GM12878 (cell line): ENCODE measurements around the gene GLS. TPM values are rescaled to one million over a fixed set of nuclear protein-coding genes. Genes with fewer than 3 reads are reported as not detected.

Experiments used
- ATAC-seq: fragments of 200-7000 bp; cut with Tn5 transposase; 3 replicates; pipeline ENCODE4 v1.9.1; 2020; ENCODE audit warnings: mild to moderate bottlenecking, moderate library complexity
- BruUV-seq: library from RNA; stranded (reverse); fragments of 400-500 nt; replicated peaks from 2 replicates; lab custom pipeline; 2021; lab: Mats Ljungman, UMichigan
- CTCF ChIA-PET: fragments of 300-600 bp; sonication (Branson Sonifier 250); formaldehyde crosslinking; extraction: SDS; loops from one replicate; lab custom pipeline; 2021; ENCODE audit warnings: inconsistent platforms; lab: Yijun Ruan, JAX
- POLR2A ChIA-PET: fragments of 350-600 bp; formaldehyde crosslinking; extraction: SDS; loops from one replicate; lab custom pipeline; 2021; ENCODE audit warnings: inconsistent platforms; lab: Charles Lee
- RAD21 ChIA-PET: fragments of 300-600 bp; sonication (Branson Sonifier 250); formaldehyde crosslinking; loops from one replicate; lab custom pipeline; 2023; ENCODE audit warnings: antibody characterized with exemption; ENCODE audit not compliant: unreplicated experiment; lab: Charles Lee
- SMC1A ChIA-PET: fragments of 300-600 bp; sonication (Branson Sonifier 250); formaldehyde crosslinking; loops from one replicate; lab custom pipeline; 2023; ENCODE audit not compliant: unreplicated experiment, uncharacterized antibody; lab: Charles Lee
- DNase-seq: peaks from one replicate; pipeline ENCODE4 v3.0.0-alpha.2; 2011; ENCODE audit warnings: low read depth, low spot score
- FAIRE-seq: peaks from 3 replicates; lab custom pipeline; 2011; peaks lifted over from hg19 to GRCh38; lab: Jason Lieb, UNC
- H2AFZ ChIP-seq: 2 replicates; pipeline ENCODE4 v1.6.0; 2011; ENCODE audit warnings: low read depth, low read length, control low read depth; ENCODE audit not compliant: control insufficient read depth
- H3K27ac ChIP-seq: 2 replicates; pipeline ENCODE4 v1.5.1; 2011; ENCODE audit warnings: control low read depth; ENCODE audit not compliant: control insufficient read depth, insufficient read depth
- H3K27me3 ChIP-seq, 2 experiments: replicated peaks in 1 of 2; 2 replicates each; pipeline versions ENCODE4 v1.6.0 to v1.6.1; 2011; ENCODE audit warnings: low read length in 1 of 2; ENCODE audit not compliant: control insufficient read depth in 2 of 2, insufficient read depth in 2 of 2
- H3K36me3 ChIP-seq, 2 experiments: 2 replicates each; pipeline ENCODE4 v1.5.1; 2011; ENCODE audit warnings: low read length in 1 of 2; ENCODE audit not compliant: control insufficient read depth in 2 of 2, insufficient read depth in 2 of 2
- H3K4me1 ChIP-seq: 2 replicates; pipeline ENCODE4 v1.6.1; 2011; ENCODE audit warnings: mild to moderate bottlenecking, low read length, moderate library complexity, mixed read lengths; ENCODE audit not compliant: control insufficient read depth, insufficient read depth
- H3K4me2 ChIP-seq: 2 replicates; pipeline ENCODE4 v1.6.0; 2011; ENCODE audit warnings: control low read depth; ENCODE audit not compliant: control insufficient read depth, insufficient read depth
- H3K4me3 ChIP-seq: fragments of 200-600 bp; sonication (generic); 2 replicates; pipeline ENCODE4 v1.5.1; 2016
- H3K79me2 ChIP-seq: 2 replicates; pipeline ENCODE4 v1.6.0; 2011; ENCODE audit warnings: low read length; ENCODE audit not compliant: control insufficient read depth, insufficient read depth
- H3K9ac ChIP-seq: 2 replicates; pipeline ENCODE4 v1.8.0; 2011; ENCODE audit warnings: low read length, control low read depth, mixed read lengths; ENCODE audit not compliant: control insufficient read depth, insufficient read depth
- H3K9me3 ChIP-seq: replicated peaks from 3 replicates; pipeline ENCODE4 v1.5.1; 2011; ENCODE audit warnings: mild to moderate bottlenecking, low read length; ENCODE audit not compliant: control insufficient read depth, insufficient read depth
- H4K20me1 ChIP-seq: 2 replicates; pipeline ENCODE4 v1.6.0; 2011; ENCODE audit not compliant: control insufficient read depth, insufficient read depth
- ASH2L ChIP-seq: fragments of 300-600, 200-600 bp; sonication (generic); IDR thresholded peaks from 2 replicates; pipeline ENCODE4 v1.6.1; 2017; ENCODE audit warnings: low read depth, mild to moderate bottlenecking, borderline replicate concordance
- JUND ChIP-seq: IDR thresholded peaks from 2 replicates; pipeline ENCODE4 v1.6.1; 2012; ENCODE audit warnings: low read depth, mild to moderate bottlenecking, low read length, improper control_type of control experiment, moderate library complexity
- KAT2A ChIP-seq: conservative IDR thresholded peaks from 2 replicates; pipeline ENCODE4 v1.6.1; 2011; ENCODE audit warnings: low read depth, low read length; ENCODE audit not compliant: control insufficient read depth
- MXI1 ChIP-seq: fragments of 150-350 bp; IDR thresholded peaks from 2 replicates; pipeline ENCODE4 v1.6.1; 2011; ENCODE audit warnings: low read depth, mild to moderate bottlenecking, inconsistent platforms, low read length, improper control_type of control experiment
- NFYB ChIP-seq: IDR thresholded peaks from 2 replicates; pipeline ENCODE4 v1.6.1; 2011; ENCODE audit warnings: low read depth, mild to moderate bottlenecking, low read length, improper control_type of control experiment, moderate library complexity; ENCODE audit not compliant: insufficient read depth
- PKNOX1 ChIP-seq: fragments of 450-650 bp; IDR thresholded peaks from 2 replicates; pipeline ENCODE4 v1.6.1; 2016; ENCODE audit warnings: mild to moderate bottlenecking
- POLR2A ChIP-seq: IDR thresholded peaks from 2 replicates; pipeline ENCODE4 v1.6.1; 2011; ENCODE audit warnings: low read depth, mild to moderate bottlenecking, low read length
- POLR2AphosphoS5 ChIP-seq: IDR thresholded peaks from 2 replicates; pipeline ENCODE4 v1.6.1; 2011; ENCODE audit warnings: mild to moderate bottlenecking, low read length, inconsistent platforms
- POU2F2 ChIP-seq: IDR thresholded peaks from 3 replicates; pipeline ENCODE4 v1.6.1; 2011; ENCODE audit warnings: low read depth, mild to moderate bottlenecking, low read length, borderline replicate concordance
- RAD21 ChIP-seq: IDR thresholded peaks from 2 replicates; pipeline ENCODE4 v1.6.1; 2011; ENCODE audit warnings: mild to moderate bottlenecking, low read depth, low read length, moderate library complexity; ENCODE audit not compliant: insufficient read depth
- RUNX3 ChIP-seq: IDR thresholded peaks from 2 replicates; pipeline ENCODE4 v1.6.1; 2012; ENCODE audit warnings: low read length, inconsistent platforms
- SREBF1 ChIP-seq: IDR thresholded peaks from 2 replicates; pipeline ENCODE4 v1.6.1; 2012; ENCODE audit warnings: mild to moderate bottlenecking, low read length
- STAT3 ChIP-seq: IDR thresholded peaks from 2 replicates; pipeline ENCODE4 v1.6.1; 2011; ENCODE audit warnings: low read depth, low read length, improper control_type of control experiment
- ZBTB4 ChIP-seq: fragments of 450-650 bp; formaldehyde crosslinking; IDR thresholded peaks from 2 replicates; pipeline ENCODE4 v1.4.0; 2022; ENCODE audit warnings: mild to moderate bottlenecking, moderate library complexity
- ZNF384 ChIP-seq: IDR thresholded peaks from 2 replicates; pipeline ENCODE4 v1.6.1; 2012; ENCODE audit warnings: low read depth, mild to moderate bottlenecking, low read length, improper control_type of control experiment, borderline replicate concordance
- WGBS: methylation state at CpG from one replicate; pipeline ENCODE4 v1.1.6; 2016; ENCODE audit warnings: low lambda C conversion rate; ENCODE audit not compliant: insufficient replicate concordance, insufficient coverage; ENCODE audit errors: missing lambda C conversion rate; 5-methylcytosine and 5-hydroxymethylcytosine counted together
- in situ Hi-C: fragments of 300-500 bp; cut with MboI; formaldehyde crosslinking; loops from 9 replicates; pipeline ENCODE4 v1.14.3; 2018; ENCODE audit warnings: mixed read lengths
- intact Hi-C: fragments of 100-400 bp; cut with micrococcal nuclease; formaldehyde crosslinking; loops from one replicate; pipeline ENCODE4 v1.14.2; 2022; ENCODE audit not compliant: unreplicated experiment
- polyA plus RNA-seq, 11 experiments: library from polyadenylated mRNA; depleted of rRNA in 4 of 11; unstranded in 6 of 11; stranded (reverse) in 5 of 11; fragments of >200 nt; fragmentation: Nextera tagmentation in 4 of 11; fragmentation: Illumina TruSeq in 1 of 11; extraction: Ambion mirVana in 4 of 11; extraction: Trizol in 1 of 11; gene quantifications; 1 replicate in 1 of 11; 2 replicates in 10 of 11; pipeline versions ENCODE4 v1.2.1 to v1.2.3, GENCODE V29; 2011 to 2016; ENCODE audit warnings: inconsistent platforms in 2 of 11, missing spikeins in 2 of 11, low read depth in 1 of 11
- total RNA-seq, 4 experiments: library from RNA; depleted of rRNA in 3 of 4; stranded (reverse); fragments of >200 nt in 3 of 4; fragmentation: Illumina TruSeq in 1 of 4; extraction: Trizol in 1 of 4; gene quantifications; 2 replicates each; pipeline versions ENCODE4 v1.2.1 to v1.2.3, GENCODE V29; 2013 to 2021
- TF ChIP-seq, protein P1 (sequence below): IDR thresholded peaks from 2 replicates; pipeline ENCODE4 v1.6.1; 2012; ENCODE audit warnings: low read depth, low read length, improper control_type of control experiment
- TF ChIP-seq, protein P2 (sequence below): IDR thresholded peaks from 2 replicates; pipeline ENCODE4 v1.6.1; 2011; ENCODE audit warnings: borderline replicate concordance, low read depth, mild to moderate bottlenecking, moderate library complexity, low read length; ENCODE audit not compliant: insufficient read depth, poor library complexity, severe bottlenecking

The GLS gene
- total and polyA plus RNA-seq, 10 of the 15 experiments (the other 5 are each of a cell fraction or from before 2014, with no cell fraction given): 15.7 to 145 (median 70.8) TPM

DNA sequence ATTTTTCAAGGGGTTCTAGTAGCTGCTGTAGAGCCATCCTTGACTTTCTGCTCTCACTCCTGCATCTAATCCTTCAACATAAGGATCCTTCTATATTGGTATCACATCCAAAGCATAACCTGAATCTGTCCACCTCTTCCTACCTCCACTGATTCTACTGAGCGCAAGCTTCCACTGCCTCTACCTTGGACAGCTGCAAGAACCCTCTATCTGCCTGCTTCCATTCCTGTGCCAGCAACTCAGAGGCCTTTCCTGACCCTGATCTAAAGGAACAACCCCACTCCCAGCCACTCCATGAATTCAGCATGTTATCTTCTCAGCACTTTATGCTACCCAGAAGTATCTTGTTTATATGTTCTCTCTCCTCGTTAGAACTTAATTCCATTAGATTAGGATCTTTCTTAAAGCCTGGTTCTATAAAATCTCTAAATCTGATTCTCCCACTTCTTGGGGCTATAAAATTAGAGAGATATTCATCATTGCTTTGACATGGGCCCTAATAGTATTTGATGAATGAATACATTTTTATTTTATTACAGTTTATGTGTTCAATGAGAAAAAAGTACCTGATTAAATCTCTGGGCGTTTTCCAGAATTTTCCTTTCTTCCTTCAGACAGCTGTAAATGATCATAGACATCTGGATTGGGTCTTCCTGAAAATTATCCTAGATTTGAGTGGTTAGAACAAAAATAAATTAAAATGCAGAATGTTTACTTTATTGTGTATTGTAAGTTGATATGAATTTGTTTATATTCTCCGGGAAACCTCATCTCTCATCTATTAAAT lies 126.6 kb downstream of the GLS start:
- POLR2A ChIA-PET: interaction anchor here (0.8 kb wide), 1 partner anchor 23 kb away, joined by 3 read pairs; no protein-coding TSS in a partner anchor
- Histone ChIP-seq H3K36me3 (peaks cover 25 to 78% of the 10 kb centered on the region in 2 experiments), H3K9me3 (peaks cover 27% of the 10 kb centered on the region), H3K4me1 (peaks cover 5% of the 10 kb centered on the region), H3K27me3 (no peaks in the 10 kb centered on the region), H3K4me3 (no peak overlapping the region), H4K20me1 (peaks cover 22% of the 10 kb centered on the region), H3K4me2 (peak overlapping the region; percentile 53), H3K79me2 (peaks cover 79% of the 10 kb centered on the region), H3K9ac (no peak overlapping the region), H3K27ac (no peak overlapping the region), H2AFZ (no peak overlapping the region)
- CTCF ChIA-PET: interaction anchor here (0.6 to 1.5 kb wide), 5 partner anchors 14 to 120 kb away, joined by 3 to 4 read pairs (median 3); no protein-coding TSS in a partner anchor
- RAD21 ChIA-PET: interaction anchor here (1.4 kb wide), 1 partner anchor 45 kb away, joined by 3 read pairs; no protein-coding TSS in a partner anchor
- FAIRE-seq: no peak
- in situ Hi-C loops: no loop called here
- SMC1A ChIA-PET: interaction anchor here (1.1 to 2.0 kb wide), 6 partner anchors 10 to 60 kb away, joined by 4 to 7 read pairs (median 4); no protein-coding TSS in a partner anchor
- WGBS: 93% methylated on average over 4 of the region's 4 CpGs
- DNase-seq: no peak
- ATAC-seq: no peak
- intact Hi-C loops: no loop called here
- no TSS peak for BruUV-seq
- TF ChIP-seq ASH2L (no peak), SREBF1 (no peak), ZNF384 (no peak), MXI1 (no peak), PKNOX1 (no peak), POU2F2 (no peak), ZBTB4 (no peak), RUNX3 (no peak), POLR2AphosphoS5 (peak; percentile 44), JUND (no peak), RAD21 (no peak), STAT3 (no peak), NFYB (no peak), KAT2A (no peak), POLR2A (peak; percentile 50)
- TF ChIP-seq, protein P1, sequence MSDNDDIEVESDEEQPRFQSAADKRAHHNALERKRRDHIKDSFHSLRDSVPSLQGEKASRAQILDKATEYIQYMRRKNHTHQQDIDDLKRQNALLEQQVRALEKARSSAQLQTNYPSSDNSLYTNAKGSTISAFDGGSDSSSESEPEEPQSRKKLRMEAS: no peak
- TF ChIP-seq, protein P2, sequence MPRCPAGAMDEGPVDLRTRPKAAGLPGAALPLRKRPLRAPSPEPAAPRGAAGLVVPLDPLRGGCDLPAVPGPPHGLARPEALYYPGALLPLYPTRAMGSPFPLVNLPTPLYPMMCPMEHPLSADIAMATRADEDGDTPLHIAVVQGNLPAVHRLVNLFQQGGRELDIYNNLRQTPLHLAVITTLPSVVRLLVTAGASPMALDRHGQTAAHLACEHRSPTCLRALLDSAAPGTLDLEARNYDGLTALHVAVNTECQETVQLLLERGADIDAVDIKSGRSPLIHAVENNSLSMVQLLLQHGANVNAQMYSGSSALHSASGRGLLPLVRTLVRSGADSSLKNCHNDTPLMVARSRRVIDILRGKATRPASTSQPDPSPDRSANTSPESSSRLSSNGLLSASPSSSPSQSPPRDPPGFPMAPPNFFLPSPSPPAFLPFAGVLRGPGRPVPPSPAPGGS: no peak
